ENCODE measurements around the gene EFCAB11.

EFCAB11 gene

DNA sequence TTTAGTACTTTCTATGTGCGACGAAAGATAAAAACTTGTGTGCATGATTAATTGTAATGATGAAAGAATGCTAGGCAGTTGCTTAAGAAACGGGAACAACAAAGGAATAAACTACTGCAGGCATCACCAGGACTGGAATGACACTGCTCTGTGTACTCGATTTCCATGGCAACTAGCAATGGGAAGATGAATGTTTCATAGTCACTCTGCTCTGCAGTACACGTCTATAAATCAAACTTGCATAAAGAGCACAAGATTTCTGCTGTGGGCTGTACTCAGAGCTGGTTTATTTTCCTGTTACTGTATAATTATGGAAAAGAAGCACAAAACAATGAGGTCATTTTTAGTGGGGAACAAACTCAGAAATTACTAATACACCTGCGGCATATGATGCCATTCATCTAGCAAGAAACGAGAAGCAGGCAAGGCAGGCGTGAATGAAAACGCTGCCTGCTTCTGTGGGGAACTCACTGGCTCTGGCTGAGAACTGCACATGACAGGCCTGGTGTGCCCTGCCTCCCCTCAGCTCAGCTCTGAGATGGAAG is 41.8 kb downstream of the EFCAB11 start:
- Mint-ChIP-seq H3K27me3 (no peaks in the 10 kb centered on the region), H3K9me3 (no peaks in the 10 kb centered on the region), H3K36me3 (ENCODE audit: low read depth) (no peaks in the 10 kb centered on the region), H3K27ac (peak overlapping the region; percentile 82), H3K4me3 (no peak overlapping the region), H3K4me1 (ENCODE audit: low read depth) (peaks cover 13% of the 10 kb centered on the region)
- intact Hi-C loops (cut with micrococcal nuclease), result loop anchor here (10.0 kb wide), 1 partner anchor 498 kb away; the partner anchor contains the start of gene FOXN3

DNA sequence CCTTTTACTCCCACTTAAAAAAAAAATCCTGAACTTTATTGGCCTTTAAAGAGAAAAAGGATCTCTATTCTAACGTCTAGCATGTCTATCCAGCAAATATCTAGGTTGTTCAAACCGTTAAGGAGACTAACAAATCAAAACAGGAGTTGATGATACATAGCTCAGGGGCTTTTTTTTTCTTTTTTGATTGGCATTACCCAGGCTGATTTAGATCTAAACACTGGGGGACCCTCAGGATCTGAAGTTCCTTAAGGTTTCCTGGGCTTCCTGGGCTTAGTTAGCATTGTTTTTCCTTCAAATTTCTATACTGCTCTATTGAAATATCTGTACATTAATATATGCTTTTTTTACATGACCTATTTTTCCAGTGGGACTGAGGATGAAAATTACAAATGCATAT is 42.3 kb downstream of the EFCAB11 start:
- Mint-ChIP-seq H3K9me3 (no peaks in the 10 kb centered on the region), H3K27ac (peak overlapping the region; percentile 82), H3K36me3 (ENCODE audit: low read depth) (no peaks in the 10 kb centered on the region), H3K4me3 (no peak overlapping the region), H3K27me3 (no peaks in the 10 kb centered on the region), H3K4me1 (ENCODE audit: low read depth) (peaks cover 12% of the 10 kb centered on the region)
- intact Hi-C loops (cut with micrococcal nuclease), result loop anchor here (10.0 kb wide), 1 partner anchor 497 kb away; the partner anchor contains the start of gene FOXN3

DNA sequence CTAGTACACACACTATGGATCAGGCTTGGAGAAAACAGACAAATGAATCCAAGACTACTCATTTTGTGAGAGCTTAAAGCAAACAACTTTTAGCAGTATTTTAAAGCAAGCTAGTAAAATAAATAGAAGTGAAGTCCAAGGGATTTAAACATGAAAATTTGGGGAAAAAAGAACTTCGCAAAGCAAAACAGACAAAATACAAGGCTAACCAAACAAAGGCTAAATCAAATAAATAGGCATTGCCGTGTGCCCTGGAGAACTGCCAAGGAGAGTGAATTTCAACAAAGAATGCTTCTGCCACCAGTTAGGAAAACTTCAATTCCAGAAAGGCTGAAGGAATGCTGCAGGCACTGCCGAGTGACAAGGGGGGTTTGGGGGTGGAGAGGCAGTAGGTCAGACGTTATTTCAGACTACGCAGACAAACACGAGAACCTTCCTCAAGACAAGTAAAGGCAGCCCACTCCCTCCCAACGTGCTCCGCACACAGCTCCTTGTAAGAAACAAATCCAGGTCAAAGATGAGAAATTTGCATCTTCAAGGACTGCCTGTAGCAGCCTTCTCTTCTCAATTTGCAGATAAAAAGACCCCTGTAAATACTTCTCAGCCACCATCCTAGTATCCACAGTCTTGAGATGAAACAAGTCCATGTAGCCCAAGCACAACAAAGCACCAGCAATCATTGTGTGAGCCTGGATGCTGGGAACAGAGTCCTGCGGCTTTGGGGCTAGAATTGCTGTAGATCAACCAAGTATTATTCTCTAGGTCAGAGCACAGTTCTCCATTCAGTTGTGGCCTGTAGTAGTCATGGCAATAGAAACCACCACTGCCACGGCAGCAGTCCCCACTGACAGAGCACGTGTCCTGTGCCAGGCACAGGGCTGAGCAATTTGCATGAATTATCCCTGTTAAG is 43.3 kb downstream of the EFCAB11 start:
- H3K4me1 Mint-ChIP-seq (ENCODE audit: low read depth), result peaks cover 12% of the 10 kb centered on the region
- intact Hi-C loops (cut with micrococcal nuclease), result loop anchor here (10.0 kb wide), 1 partner anchor 496 kb away; the partner anchor contains the start of gene FOXN3
- no peaks in the 10 kb centered on the region for H3K27me3 Mint-ChIP-seq
- H3K4me3 Mint-ChIP-seq, result no peak overlapping the region
- H3K9me3 Mint-ChIP-seq, result no peaks in the 10 kb centered on the region
- H3K27ac Mint-ChIP-seq, result peak overlapping the region; percentile 82
- no peaks in the 10 kb centered on the region for H3K36me3 Mint-ChIP-seq (ENCODE audit: low read depth)

DNA sequence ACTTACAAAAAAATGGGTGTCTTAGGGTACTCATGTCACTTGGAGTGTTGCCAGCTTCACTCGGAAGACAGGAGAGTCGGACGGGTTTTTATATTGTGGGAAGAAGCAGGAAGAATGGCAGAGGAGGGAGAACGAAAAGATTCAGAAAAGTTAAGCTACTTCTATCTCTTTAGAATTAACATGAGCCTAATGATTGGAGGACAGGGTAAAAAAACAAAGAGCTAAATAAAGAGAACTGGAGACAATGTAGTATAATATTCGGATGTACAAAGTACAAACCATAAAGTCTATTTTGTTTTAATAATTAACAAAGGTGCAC is 43.9 kb downstream of the EFCAB11 start:
- Mint-ChIP-seq H3K36me3 (ENCODE audit: low read depth) (no peaks in the 10 kb centered on the region), H3K27ac (peak overlapping the region; percentile 8)

DNA sequence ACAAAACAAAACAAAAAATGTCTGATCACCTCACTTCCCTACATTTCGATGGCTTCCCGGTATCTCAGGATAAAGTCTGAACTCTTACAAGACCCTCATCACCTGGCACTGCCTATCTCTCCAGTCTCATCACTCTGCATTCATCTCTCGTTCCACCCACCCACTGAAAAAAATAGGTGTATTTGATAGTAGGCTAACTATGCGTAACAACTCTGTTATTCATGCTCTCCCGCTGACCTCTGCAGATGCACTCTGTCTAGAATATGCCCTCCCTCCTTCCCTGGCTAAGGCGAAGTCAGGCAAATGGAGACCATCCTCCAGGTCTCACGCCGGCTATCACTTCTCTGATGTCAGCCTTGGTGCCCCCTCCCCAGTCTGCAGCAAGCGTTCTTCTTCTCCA is 44.9 kb downstream of the EFCAB11 start:
- no peaks in the 10 kb centered on the region for H3K27me3 Mint-ChIP-seq
- no peaks in the 10 kb centered on the region for H3K36me3 Mint-ChIP-seq (ENCODE audit: low read depth)
- no peak overlapping the region for H3K27ac Mint-ChIP-seq
- no peaks in the 10 kb centered on the region for H3K9me3 Mint-ChIP-seq
- H3K4me1 Mint-ChIP-seq (ENCODE audit: low read depth), result peaks cover 12% of the 10 kb centered on the region
- intact Hi-C loops (cut with micrococcal nuclease), result no loop called here
- H3K4me3 Mint-ChIP-seq, result no peak overlapping the region

More for the DNA sequence above, 43.9 kb downstream of the EFCAB11 start:
- no peaks in the 10 kb centered on the region for H3K9me3 Mint-ChIP-seq
- intact Hi-C loops (cut with micrococcal nuclease), result loop anchor here (10.0 kb wide), 1 partner anchor 496 kb away; the partner anchor contains the start of gene FOXN3
- H3K4me1 Mint-ChIP-seq (ENCODE audit: low read depth), result peaks cover 12% of the 10 kb centered on the region
- no peaks in the 10 kb centered on the region for H3K27me3 Mint-ChIP-seq
- H3K4me3 Mint-ChIP-seq, result no peak overlapping the region

DNA sequence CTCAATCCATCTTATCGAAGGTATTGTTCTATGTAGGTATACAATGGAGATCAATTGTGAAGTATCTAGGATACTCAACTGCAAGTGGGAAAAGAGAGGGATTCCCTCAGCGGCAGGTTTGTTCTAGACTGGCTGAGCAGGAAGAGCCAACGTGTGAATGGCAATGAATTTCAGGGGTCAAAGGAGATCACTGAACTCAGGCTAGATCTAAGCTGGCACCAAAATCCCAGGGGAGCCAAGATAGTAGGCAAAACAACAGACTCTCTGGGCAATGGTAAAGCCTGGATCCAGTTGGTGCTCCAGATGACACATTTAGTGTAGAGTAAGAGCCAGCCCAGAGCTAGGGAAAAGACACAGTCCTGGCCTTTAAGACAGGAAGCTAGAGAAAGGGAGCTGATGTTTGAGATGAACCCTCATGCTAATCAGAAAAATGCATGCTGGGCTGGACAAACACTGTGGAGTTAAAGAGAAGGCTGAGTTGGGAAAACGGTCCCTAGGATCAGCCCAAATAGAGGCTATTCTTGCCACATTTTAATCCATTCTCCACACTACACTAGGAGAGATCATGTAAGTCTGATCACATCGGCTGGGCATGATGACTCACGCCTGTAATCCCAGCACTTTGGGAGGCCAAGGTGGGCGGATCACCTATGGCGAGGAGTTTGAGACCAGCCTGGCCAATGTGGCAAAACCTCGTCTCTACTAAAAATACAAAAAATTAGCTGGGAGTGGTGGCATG is 45.6 kb downstream of the EFCAB11 start:
- intact Hi-C loops (cut with micrococcal nuclease), result no loop called here
- H3K36me3 Mint-ChIP-seq (ENCODE audit: low read depth), result no peaks in the 10 kb centered on the region
- H3K27ac Mint-ChIP-seq, result no peak overlapping the region
- H3K4me3 Mint-ChIP-seq, result no peak overlapping the region
- H3K27me3 Mint-ChIP-seq, result no peaks in the 10 kb centered on the region
- no peaks in the 10 kb centered on the region for H3K9me3 Mint-ChIP-seq
- peaks cover 12% of the 10 kb centered on the region for H3K4me1 Mint-ChIP-seq (ENCODE audit: low read depth)

DNA sequence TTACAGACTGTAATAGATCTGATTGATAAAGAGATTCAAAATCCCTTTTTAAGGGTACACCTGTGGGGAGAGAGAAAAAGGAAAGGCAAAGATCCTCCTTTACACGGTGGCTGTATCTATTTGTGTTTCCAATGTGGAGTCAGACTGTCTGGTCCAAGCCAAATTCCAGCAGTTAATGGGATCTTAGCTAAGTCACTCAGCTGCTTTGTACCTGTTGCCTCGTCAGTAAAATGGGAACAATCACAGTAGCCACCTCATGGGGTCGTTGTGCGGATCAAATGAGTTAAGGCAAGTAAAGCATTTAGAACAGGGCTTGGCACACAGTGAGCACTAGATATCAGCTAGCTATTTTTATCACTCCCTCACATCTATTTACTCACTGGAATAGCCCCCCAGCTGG is 46.9 kb downstream of the EFCAB11 start:
- H3K9me3 Mint-ChIP-seq, result no peaks in the 10 kb centered on the region
- H3K4me3 Mint-ChIP-seq, result no peak overlapping the region

DNA sequence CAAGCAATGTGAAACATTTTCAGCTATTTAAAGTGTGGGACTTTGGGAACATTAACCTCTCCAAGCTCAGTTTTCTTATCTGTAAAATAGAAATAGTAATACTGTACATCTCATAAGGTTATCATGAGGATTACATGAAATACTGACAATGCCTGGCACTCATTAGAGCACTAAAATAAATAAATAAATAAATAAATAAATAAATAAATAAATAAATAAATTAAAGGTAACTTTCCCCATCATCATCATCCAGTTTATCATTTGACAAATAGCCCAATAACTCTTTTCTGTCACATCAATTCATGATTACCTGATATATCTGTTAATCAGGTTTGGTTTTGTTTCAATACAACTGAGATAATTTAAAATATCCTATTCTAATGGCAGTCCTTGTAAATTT is 48.5 kb downstream of the EFCAB11 start:
- intact Hi-C loops (cut with micrococcal nuclease), result no loop called here
- Mint-ChIP-seq H3K27me3 (no peaks in the 10 kb centered on the region), H3K4me3 (no peak overlapping the region), H3K36me3 (ENCODE audit: low read depth) (no peaks in the 10 kb centered on the region), H3K9me3 (no peaks in the 10 kb centered on the region), H3K4me1 (ENCODE audit: low read depth) (no peaks in the 10 kb centered on the region), H3K27ac (no peak overlapping the region)

More for the DNA sequence above, 46.9 kb downstream of the EFCAB11 start:
- Mint-ChIP-seq H3K36me3 (ENCODE audit: low read depth) (no peaks in the 10 kb centered on the region), H3K27me3 (no peaks in the 10 kb centered on the region), H3K4me1 (ENCODE audit: low read depth) (peaks cover 5% of the 10 kb centered on the region), H3K27ac (no peak overlapping the region)
- intact Hi-C loops (cut with micrococcal nuclease), result no loop called here

DNA sequence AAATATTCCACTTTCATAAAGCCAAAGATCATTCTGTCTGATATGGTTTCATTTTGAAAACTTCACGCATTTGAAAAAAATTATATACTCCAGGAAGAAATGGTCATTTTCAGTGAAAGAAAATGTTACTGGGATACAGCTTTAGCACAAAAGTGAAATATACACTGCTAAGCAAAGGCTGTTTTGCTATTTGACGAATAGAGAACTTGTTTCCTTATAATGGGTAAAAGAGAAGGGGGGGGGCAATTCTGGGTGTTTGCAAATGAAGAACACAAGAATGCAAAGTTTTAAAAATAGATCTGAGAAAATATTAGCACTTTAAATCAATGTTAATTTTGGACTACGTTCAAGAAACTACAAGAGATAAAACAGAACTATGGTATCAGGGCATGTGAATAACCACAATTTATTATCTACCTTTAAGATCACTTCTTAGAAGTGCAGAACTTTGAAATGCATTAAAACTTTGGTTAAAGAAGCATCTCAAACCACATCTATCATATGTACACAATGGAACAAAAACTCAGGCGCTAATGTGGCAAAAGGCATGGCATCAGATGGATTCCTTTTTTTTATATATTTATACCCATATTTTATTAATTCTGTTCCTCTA is 51.1 kb downstream of the EFCAB11 start:
- intact Hi-C loops (cut with micrococcal nuclease), result no loop called here
- H3K36me3 Mint-ChIP-seq (ENCODE audit: low read depth), result no peaks in the 10 kb centered on the region
- H3K27me3 Mint-ChIP-seq, result no peaks in the 10 kb centered on the region
- H3K9me3 Mint-ChIP-seq, result no peaks in the 10 kb centered on the region
- H3K27ac Mint-ChIP-seq, result no peak overlapping the region
- H3K4me3 Mint-ChIP-seq, result no peak overlapping the region
- H3K4me1 Mint-ChIP-seq (ENCODE audit: low read depth), result no peaks in the 10 kb centered on the region

DNA sequence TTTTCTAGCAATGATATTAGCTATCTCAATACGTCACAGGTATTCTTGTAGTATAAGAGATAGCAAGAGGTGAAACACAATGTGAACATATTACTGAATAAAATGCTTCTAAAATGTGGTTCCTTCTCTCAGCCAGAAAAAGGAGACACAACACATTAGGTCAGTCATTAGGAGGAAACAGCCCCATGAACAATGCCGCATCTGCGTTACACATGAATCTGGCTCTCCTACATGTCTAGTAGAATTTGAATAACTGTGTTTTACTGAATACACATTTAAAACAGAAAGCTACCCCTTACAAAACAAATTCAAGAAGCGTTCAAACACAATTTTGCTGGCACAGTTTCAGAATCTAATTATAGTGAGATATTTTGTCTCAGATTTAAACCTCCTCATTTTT is 51.6 kb downstream of the EFCAB11 start:
- Mint-ChIP-seq H3K9me3 (no peaks in the 10 kb centered on the region), H3K36me3 (ENCODE audit: low read depth) (no peaks in the 10 kb centered on the region), H3K4me1 (ENCODE audit: low read depth) (no peaks in the 10 kb centered on the region), H3K27me3 (no peaks in the 10 kb centered on the region), H3K27ac (no peak overlapping the region), H3K4me3 (no peak overlapping the region)
- intact Hi-C loops (cut with micrococcal nuclease), result no loop called here

DNA sequence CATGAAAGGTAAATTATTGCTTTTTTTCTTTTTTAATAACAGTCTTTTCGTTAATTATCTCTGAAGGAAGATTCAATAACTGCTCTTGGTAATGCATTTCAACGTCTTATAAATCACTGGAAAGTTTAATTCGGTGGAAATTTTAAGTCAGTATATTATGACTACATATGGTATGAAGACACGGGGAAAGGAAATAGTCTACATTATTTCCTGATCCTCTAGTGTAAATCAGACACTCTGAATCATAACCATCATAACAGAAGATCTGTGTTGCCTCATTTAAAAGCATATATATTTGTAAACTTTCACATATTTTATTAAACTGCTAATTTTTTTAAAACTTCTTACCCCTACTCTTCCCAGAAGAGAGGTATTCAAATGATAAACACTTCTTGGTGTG is 53.7 kb downstream of the EFCAB11 start:
- peaks cover 3% of the 10 kb centered on the region for H3K9me3 Mint-ChIP-seq
- H3K4me1 Mint-ChIP-seq (ENCODE audit: low read depth), result no peaks in the 10 kb centered on the region
- H3K27ac Mint-ChIP-seq, result no peak overlapping the region
- intact Hi-C loops (cut with micrococcal nuclease), result no loop called here
- H3K36me3 Mint-ChIP-seq (ENCODE audit: low read depth), result no peaks in the 10 kb centered on the region
- no peaks in the 10 kb centered on the region for H3K27me3 Mint-ChIP-seq
- H3K4me3 Mint-ChIP-seq, result no peak overlapping the region

DNA sequence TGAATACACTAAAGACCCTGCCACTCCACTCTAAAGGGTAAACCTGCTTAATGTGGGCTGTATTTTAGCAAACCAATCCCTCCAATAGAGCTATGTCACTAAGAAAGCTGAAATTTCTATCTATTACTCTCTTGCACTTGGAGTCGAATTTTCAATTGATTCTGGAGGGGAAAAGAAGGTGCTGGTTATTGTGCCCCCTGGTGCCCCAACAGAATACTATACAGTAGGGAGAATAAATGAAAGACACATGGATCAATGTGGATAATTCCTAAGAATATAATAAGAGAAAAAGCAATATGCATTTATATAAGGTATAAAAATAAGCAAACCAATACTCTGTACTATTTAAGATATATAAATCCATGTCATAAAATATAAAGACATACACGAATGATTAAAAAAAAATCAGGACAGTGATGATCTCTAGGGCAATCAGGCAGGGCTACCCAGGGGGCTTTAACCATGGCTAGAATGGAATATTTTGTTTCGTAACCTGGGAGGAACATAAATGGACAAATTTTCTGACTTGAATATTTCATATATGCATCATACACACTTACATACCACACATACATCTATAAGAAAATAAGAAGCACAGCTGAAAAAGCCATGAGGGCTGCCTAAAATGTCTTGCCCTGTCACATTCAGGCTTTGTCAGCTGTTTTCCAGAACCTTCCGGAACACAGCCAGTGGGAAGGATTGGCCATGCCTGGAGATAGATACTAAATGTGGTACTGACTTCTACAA is 54.4 kb downstream of the EFCAB11 start:
- H3K9me3 Mint-ChIP-seq, result peaks cover 8% of the 10 kb centered on the region
- intact Hi-C loops (cut with micrococcal nuclease), result no loop called here

DNA sequence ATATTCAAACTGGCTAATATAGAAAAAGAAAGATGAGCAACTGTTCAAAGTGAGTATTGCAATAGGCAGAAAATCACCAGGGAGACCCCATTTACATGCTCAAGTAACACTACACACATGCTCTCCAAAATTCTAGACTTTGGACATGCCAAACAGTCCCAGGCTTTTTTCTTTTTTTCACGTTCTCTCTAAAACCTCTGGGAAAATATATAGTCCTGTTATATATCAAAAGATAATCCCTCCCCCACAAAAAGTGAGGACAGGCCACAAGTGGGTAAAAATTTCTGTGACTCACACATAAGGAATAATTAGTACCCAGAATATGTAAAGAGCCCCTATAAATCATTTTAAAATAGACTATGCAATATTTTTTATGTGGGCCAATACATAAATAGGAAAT is 55.2 kb downstream of the EFCAB11 start:
- H3K4me3 Mint-ChIP-seq, result no peak overlapping the region
- H3K27me3 Mint-ChIP-seq, result no peaks in the 10 kb centered on the region
- H3K36me3 Mint-ChIP-seq (ENCODE audit: low read depth), result no peaks in the 10 kb centered on the region
- H3K27ac Mint-ChIP-seq, result no peak overlapping the region
- intact Hi-C loops (cut with micrococcal nuclease), result no loop called here
- H3K4me1 Mint-ChIP-seq (ENCODE audit: low read depth), result no peaks in the 10 kb centered on the region
- peaks cover 8% of the 10 kb centered on the region for H3K9me3 Mint-ChIP-seq

More for the DNA sequence above, 54.4 kb downstream of the EFCAB11 start:
- Mint-ChIP-seq H3K36me3 (ENCODE audit: low read depth) (no peaks in the 10 kb centered on the region), H3K27ac (no peak overlapping the region), H3K4me1 (ENCODE audit: low read depth) (no peaks in the 10 kb centered on the region), H3K4me3 (no peak overlapping the region), H3K27me3 (no peaks in the 10 kb centered on the region)
